ENCODE results near the gene HOXB5.
A peak's percentile ranks its signal among the peaks of the same experiment; 100 is the strongest.

Gene HOXB5

GRCh38 chr17:48546137-48546923 is 47.2 kb downstream of the HOXB5 start:
- peak overlapping the region; percentile 39 for H3K27ac ChIP-seq (ENCODE audit: low read depth, low read length)

GRCh38 chr17:48545539-48545938 is 48.0 kb downstream of the HOXB5 start:
- peaks cover 41 to 82% of the 10 kb centered on the region in 2 donors for H3K27me3 ChIP-seq (ENCODE audit: control insufficient read depth in 1 of 2, insufficient read depth in 2 of 2, low read length in 2 of 2)

More at GRCh38 chr17:48546137-48546923, 47.2 kb downstream of the HOXB5 start:
- Histone ChIP-seq H3K9me3 (ENCODE audit: control insufficient read depth in 1 of 2, low read length in 2 of 2) (no peaks in the 10 kb centered on the region), H3K4me1 (ENCODE audit: control insufficient read depth in 1 of 2, insufficient read depth in 2 of 2, low read length in 2 of 2) (peaks cover 0 to 6% of the 10 kb centered on the region in 2 donors), H3K27me3 (ENCODE audit: control insufficient read depth in 1 of 2, insufficient read depth in 2 of 2, low read length in 2 of 2) (peaks cover 37 to 74% of the 10 kb centered on the region in 2 donors), H3K9ac (ENCODE audit: low read depth in 1 of 2, low read length in 2 of 2) (peak overlapping the region; percentile 12 to 15), H3K36me3 (ENCODE audit: control insufficient read depth in 1 of 2, insufficient read depth in 2 of 2, low read length in 2 of 2) (no peaks in the 10 kb centered on the region), H3K4me3 (ENCODE audit: low read depth in 1 of 2, low read length in 2 of 2) (peak overlapping the region; percentile 13 to 24)

DNA sequence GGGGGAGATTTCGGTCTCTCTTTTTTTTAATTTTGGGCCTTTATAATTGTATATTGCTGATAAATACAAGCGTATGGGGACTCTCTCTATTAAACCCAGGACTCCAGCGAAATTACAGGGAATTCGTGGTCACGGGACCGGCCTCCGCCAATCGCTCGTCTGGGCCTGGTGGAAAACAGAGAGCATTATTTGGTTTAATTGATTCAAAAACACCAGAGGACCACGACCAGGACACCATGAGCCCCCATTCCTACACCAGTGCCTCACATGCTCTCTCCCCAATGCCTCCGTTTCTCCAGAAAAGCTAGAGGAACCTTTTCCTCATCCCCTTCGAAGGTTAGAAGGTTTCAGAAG is 48.6 kb downstream of the HOXB5 start, which contains the start of gene HOXB2:
TSS of gene HOXB2 (minus strand) at position 88 of the 354 bp plus-strand sequence. CDS start 198 bp downstream, outside the sequence.
- Histone ChIP-seq H3K27me3 (ENCODE audit: control insufficient read depth in 1 of 2, insufficient read depth in 2 of 2, low read length in 2 of 2) (peaks cover 44 to 80% of the 10 kb centered on the region in 2 donors), H3K4me3 (ENCODE audit: low read depth in 1 of 2, low read length in 2 of 2) (peak within 1 kb of the TSS; percentile 69 to 72), H3K4me1 (ENCODE audit: control insufficient read depth in 1 of 2, insufficient read depth in 2 of 2, low read length in 2 of 2) (peaks cover 0 to 6% of the 10 kb centered on the region in 2 donors), H3K36me3 (ENCODE audit: control insufficient read depth in 1 of 2, insufficient read depth in 2 of 2, low read length in 2 of 2) (no peaks in the 10 kb centered on the region), H3K27ac (ENCODE audit: low read depth, low read length) (peak within 1 kb of the TSS; percentile 79), H3K9ac (ENCODE audit: low read depth in 1 of 2, low read length in 2 of 2) (peak within 1 kb of the TSS; percentile 30 to 68), H3K9me3 (ENCODE audit: control insufficient read depth in 1 of 2, low read length in 2 of 2) (no peaks in the 10 kb centered on the region)

More at GRCh38 chr17:48545539-48545938, 48.0 kb downstream of the HOXB5 start:
- H3K4me3 ChIP-seq (ENCODE audit: low read depth in 1 of 2, low read length in 2 of 2), result no peak overlapping the region
- peaks cover 0 to 6% of the 10 kb centered on the region in 2 donors for H3K4me1 ChIP-seq (ENCODE audit: control insufficient read depth in 1 of 2, insufficient read depth in 2 of 2, low read length in 2 of 2)
- H3K9ac ChIP-seq (ENCODE audit: low read depth in 1 of 2, low read length in 2 of 2), result no peak overlapping the region
- no peaks in the 10 kb centered on the region for H3K9me3 ChIP-seq (ENCODE audit: control insufficient read depth in 1 of 2, low read length in 2 of 2)
- no peak overlapping the region for H3K27ac ChIP-seq (ENCODE audit: low read depth, low read length)
- H3K36me3 ChIP-seq (ENCODE audit: control insufficient read depth in 1 of 2, insufficient read depth in 2 of 2, low read length in 2 of 2), result no peaks in the 10 kb centered on the region

- peak overlapping the region; percentile 69 to 72 for H3K4me3 ChIP-seq (ENCODE audit: low read depth in 1 of 2, low read length in 2 of 2)
- peak overlapping the region; percentile 79 for H3K27ac ChIP-seq (ENCODE audit: low read depth, low read length)
- H3K36me3 ChIP-seq (ENCODE audit: control insufficient read depth in 1 of 2, insufficient read depth in 2 of 2, low read length in 2 of 2), result no peaks in the 10 kb centered on the region
- no peaks in the 10 kb centered on the region for H3K9me3 ChIP-seq (ENCODE audit: control insufficient read depth in 1 of 2, low read length in 2 of 2)
- H3K9ac ChIP-seq (ENCODE audit: low read depth in 1 of 2, low read length in 2 of 2), result peak overlapping the region; percentile 30 to 68
- H3K4me1 ChIP-seq (ENCODE audit: control insufficient read depth in 1 of 2, insufficient read depth in 2 of 2, low read length in 2 of 2), result peaks cover 0 to 6% of the 10 kb centered on the region in 2 donors
- peaks cover 45 to 77% of the 10 kb centered on the region in 2 donors for H3K27me3 ChIP-seq (ENCODE audit: control insufficient read depth in 1 of 2, insufficient read depth in 2 of 2, low read length in 2 of 2)
Measured at GRCh38 chr17:48544349-48545021, 49.1 kb downstream of the HOXB5 start.

DNA sequence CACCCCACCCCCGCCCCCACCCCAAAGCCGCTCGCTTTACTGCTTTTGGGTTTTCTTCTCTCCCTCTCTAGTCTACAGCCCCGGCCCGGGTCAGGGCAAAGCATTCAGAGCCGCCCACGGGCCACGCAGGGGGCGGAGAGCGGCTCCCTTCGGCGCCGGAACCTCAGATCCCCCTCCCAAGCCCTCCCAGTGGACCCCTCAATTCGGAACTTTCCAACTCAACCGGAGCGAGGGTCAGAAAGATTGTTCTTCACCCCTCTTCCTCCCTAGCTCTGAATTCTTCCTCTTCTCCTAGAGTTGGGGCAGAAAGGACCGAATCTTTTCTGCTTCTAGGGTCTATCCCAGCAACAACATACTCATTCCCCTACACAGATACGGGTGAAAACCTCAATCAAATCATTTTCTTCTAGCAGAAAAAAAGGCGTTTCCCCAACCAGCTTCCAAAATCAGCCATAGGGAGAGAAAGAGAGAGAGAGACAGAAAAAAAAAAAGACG is 49.7 kb downstream of the HOXB5 start:
- peaks cover 0 to 6% of the 10 kb centered on the region in 2 donors for H3K4me1 ChIP-seq (ENCODE audit: control insufficient read depth in 1 of 2, insufficient read depth in 2 of 2, low read length in 2 of 2)
- H3K9me3 ChIP-seq (ENCODE audit: control insufficient read depth in 1 of 2, low read length in 2 of 2), result no peaks in the 10 kb centered on the region
- peak overlapping the region; percentile 79 for H3K27ac ChIP-seq (ENCODE audit: low read depth, low read length)
- H3K36me3 ChIP-seq (ENCODE audit: control insufficient read depth in 1 of 2, insufficient read depth in 2 of 2, low read length in 2 of 2), result no peaks in the 10 kb centered on the region
- peak overlapping the region; percentile 30 to 68 for H3K9ac ChIP-seq (ENCODE audit: low read depth in 1 of 2, low read length in 2 of 2)
- H3K27me3 ChIP-seq (ENCODE audit: control insufficient read depth in 1 of 2, insufficient read depth in 2 of 2, low read length in 2 of 2), result peaks cover 45 to 72% of the 10 kb centered on the region in 2 donors
- H3K4me3 ChIP-seq (ENCODE audit: low read depth in 1 of 2, low read length in 2 of 2), result peak overlapping the region; percentile 69 to 72

DNA sequence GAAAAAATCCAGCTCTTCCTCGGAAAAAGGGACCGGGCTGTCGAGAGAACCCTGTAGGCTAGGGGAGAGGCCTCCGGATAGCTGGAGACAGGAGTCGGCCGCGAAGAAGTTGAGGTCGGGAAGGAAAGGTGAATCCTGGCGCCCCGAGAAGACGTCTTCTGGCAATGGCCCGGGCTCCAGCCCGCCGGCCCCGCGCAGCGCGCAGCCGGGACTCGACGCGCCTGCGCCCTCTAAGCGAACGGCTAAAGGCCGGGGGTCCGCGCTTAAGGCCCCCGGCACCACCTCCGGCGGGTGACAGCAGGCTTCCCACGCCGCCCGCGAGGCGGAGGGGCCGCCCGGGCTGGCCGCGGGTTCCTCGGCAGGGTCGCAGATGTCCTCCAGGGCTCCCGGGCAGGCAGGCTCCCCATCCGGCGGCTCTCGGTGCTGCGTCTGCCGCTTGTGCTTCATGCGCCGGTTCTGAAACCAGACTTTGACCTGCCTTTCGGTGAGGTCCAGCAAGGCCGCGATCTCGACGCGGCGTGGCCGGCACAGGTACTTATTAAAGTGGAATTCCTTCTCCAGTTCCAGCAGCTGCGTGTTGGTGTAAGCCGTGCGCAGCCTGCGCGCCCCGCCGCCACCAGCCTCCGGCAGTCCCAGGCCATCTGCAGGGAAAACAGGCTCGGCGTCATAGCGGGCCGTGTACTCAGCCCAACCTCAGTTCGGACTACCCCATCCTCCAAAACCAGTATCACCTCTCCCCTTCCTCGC is 50.3 kb downstream of the HOXB5 start:
- H3K4me3 ChIP-seq (ENCODE audit: low read depth in 1 of 2, low read length in 2 of 2), result peak overlapping the region; percentile 69 to 72
- peaks cover 0 to 6% of the 10 kb centered on the region in 2 donors for H3K4me1 ChIP-seq (ENCODE audit: control insufficient read depth in 1 of 2, insufficient read depth in 2 of 2, low read length in 2 of 2)
- H3K27me3 ChIP-seq (ENCODE audit: control insufficient read depth in 1 of 2, insufficient read depth in 2 of 2, low read length in 2 of 2), result peaks cover 40 to 66% of the 10 kb centered on the region in 2 donors
- no peaks in the 10 kb centered on the region for H3K36me3 ChIP-seq (ENCODE audit: control insufficient read depth in 1 of 2, insufficient read depth in 2 of 2, low read length in 2 of 2)
- peak overlapping the region; percentile 79 for H3K27ac ChIP-seq (ENCODE audit: low read depth, low read length)
- peak overlapping the region; percentile 59 to 68 for H3K9ac ChIP-seq (ENCODE audit: low read depth in 1 of 2, low read length in 2 of 2)
- no peaks in the 10 kb centered on the region for H3K9me3 ChIP-seq (ENCODE audit: control insufficient read depth in 1 of 2, low read length in 2 of 2)

DNA sequence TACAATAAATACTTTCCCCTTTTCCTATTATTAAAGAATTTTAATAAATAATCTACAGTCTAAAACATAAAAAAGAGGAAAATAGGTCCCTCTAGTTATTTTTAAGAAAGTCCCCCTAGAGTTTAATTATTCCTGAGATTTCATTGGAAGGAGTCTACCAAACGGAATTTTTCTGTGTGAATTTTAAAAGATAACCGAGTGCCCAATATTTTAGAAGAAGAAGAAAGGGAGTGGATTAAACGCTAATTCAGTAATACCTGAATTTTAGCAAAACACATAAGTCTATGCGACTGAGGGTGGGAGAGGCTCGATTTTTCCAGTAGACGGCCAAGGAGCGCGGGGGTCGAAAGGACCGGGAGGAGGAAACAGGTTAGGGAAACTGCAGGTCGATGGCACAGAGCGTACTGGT is 50.9 kb downstream of the HOXB5 start:
- H3K27ac ChIP-seq (ENCODE audit: low read depth, low read length), result peak overlapping the region; percentile 79
- no peaks in the 10 kb centered on the region for H3K9me3 ChIP-seq (ENCODE audit: control insufficient read depth in 1 of 2, low read length in 2 of 2)
- peaks cover 0 to 1% of the 10 kb centered on the region in 2 donors for H3K4me1 ChIP-seq (ENCODE audit: control insufficient read depth in 1 of 2, insufficient read depth in 2 of 2, low read length in 2 of 2)
- H3K9ac ChIP-seq (ENCODE audit: low read depth in 1 of 2, low read length in 2 of 2), result peak overlapping the region; percentile 59 to 68
- H3K36me3 ChIP-seq (ENCODE audit: control insufficient read depth in 1 of 2, insufficient read depth in 2 of 2, low read length in 2 of 2), result no peaks in the 10 kb centered on the region
- H3K27me3 ChIP-seq (ENCODE audit: control insufficient read depth in 1 of 2, insufficient read depth in 2 of 2, low read length in 2 of 2), result peaks cover 36 to 60% of the 10 kb centered on the region in 2 donors
- peak overlapping the region; percentile 69 to 72 for H3K4me3 ChIP-seq (ENCODE audit: low read depth in 1 of 2, low read length in 2 of 2)

DNA sequence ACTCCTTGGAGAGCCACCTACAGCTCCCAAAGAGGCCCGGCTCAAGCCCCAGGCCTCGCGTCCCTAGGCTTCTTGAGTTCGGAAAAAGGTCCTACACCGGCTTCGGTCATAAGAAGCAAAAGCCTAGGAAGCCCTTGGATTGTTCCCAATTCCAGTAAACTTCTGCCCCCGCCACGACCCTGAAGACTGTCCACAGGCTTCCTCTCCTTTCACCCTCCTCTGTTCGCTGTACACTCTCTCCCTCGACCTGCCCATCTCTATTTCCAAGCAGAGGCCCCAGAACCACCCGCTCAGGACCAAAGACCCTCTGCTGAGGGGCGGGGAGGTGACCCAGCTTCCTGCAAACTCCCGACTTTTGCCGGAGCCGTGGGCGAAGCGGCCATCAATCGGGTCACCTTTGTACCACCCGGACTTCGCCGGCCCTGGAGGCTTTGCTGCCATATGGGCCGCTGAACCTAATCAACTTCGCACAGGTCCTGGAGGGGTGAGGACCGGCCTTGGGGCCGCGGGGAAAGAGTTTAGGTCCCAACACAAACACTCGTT is 51.4 kb downstream of the HOXB5 start:
- peak overlapping the region; percentile 87 for H3K27ac ChIP-seq (ENCODE audit: low read depth, low read length)
- H3K36me3 ChIP-seq (ENCODE audit: control insufficient read depth in 1 of 2, insufficient read depth in 2 of 2, low read length in 2 of 2), result no peaks in the 10 kb centered on the region
- H3K4me3 ChIP-seq (ENCODE audit: low read depth in 1 of 2, low read length in 2 of 2), result peak overlapping the region; percentile 60 to 72
- no peaks in the 10 kb centered on the region for H3K4me1 ChIP-seq (ENCODE audit: control insufficient read depth in 1 of 2, insufficient read depth in 2 of 2, low read length in 2 of 2)
- peak overlapping the region; percentile 59 to 66 for H3K9ac ChIP-seq (ENCODE audit: low read depth in 1 of 2, low read length in 2 of 2)
- no peaks in the 10 kb centered on the region for H3K9me3 ChIP-seq (ENCODE audit: control insufficient read depth in 1 of 2, low read length in 2 of 2)
- H3K27me3 ChIP-seq (ENCODE audit: control insufficient read depth in 1 of 2, insufficient read depth in 2 of 2, low read length in 2 of 2), result peaks cover 35 to 59% of the 10 kb centered on the region in 2 donors

GRCh38 chr17:48541577-48542113 is 51.9 kb downstream of the HOXB5 start:
- peak overlapping the region; percentile 87 for H3K27ac ChIP-seq (ENCODE audit: low read depth, low read length)
- H3K4me1 ChIP-seq (ENCODE audit: control insufficient read depth in 1 of 2, insufficient read depth in 2 of 2, low read length in 2 of 2), result no peaks in the 10 kb centered on the region
- no peaks in the 10 kb centered on the region for H3K9me3 ChIP-seq (ENCODE audit: control insufficient read depth in 1 of 2, low read length in 2 of 2)
- peak overlapping the region; percentile 60 to 72 for H3K4me3 ChIP-seq (ENCODE audit: low read depth in 1 of 2, low read length in 2 of 2)
- H3K27me3 ChIP-seq (ENCODE audit: control insufficient read depth in 1 of 2, insufficient read depth in 2 of 2, low read length in 2 of 2), result peaks cover 33 to 55% of the 10 kb centered on the region in 2 donors
- peak overlapping the region; percentile 63 to 66 for H3K9ac ChIP-seq (ENCODE audit: low read depth in 1 of 2, low read length in 2 of 2)
- no peaks in the 10 kb centered on the region for H3K36me3 ChIP-seq (ENCODE audit: control insufficient read depth in 1 of 2, insufficient read depth in 2 of 2, low read length in 2 of 2)

Measured in duodenal mucosa (tissue), 2 donors.